ENCODE results near the gene FARSA.
A peak's percentile ranks its signal among the peaks of the same experiment; 100 is the strongest.
"Not testable (repeated sequence)": the region's sequence is repeated elsewhere in the genome, so short reads cannot be mapped to it uniquely, and the experiment has no call there.

Gene FARSA

GRCh38 chr19:12937093-12937926 is 3.8 kb upstream of the FARSA start:
- DNase-seq: no peak

- DNase-seq: no peak
Observed at GRCh38 chr19:12936582-12936981, 3.1 kb upstream of the FARSA start.

- no peak for DNase-seq
Observed at GRCh38 chr19:12935071-12935470, 1.6 kb upstream of the FARSA start.

GRCh38 chr19:12932392-12933286 is 872 bp downstream of the FARSA start:
- no peak for DNase-seq

GRCh38 chr19:12930002-12930645 is 3.4 kb downstream of the FARSA start:
- DNase-seq: no peak

- DNase-seq: no peak
Observed at GRCh38 chr19:12924621-12925310, 8.7 kb downstream of the FARSA start.

- DNase-seq: no peak
Observed at GRCh38 chr19:12922959-12923358, 10.6 kb downstream of the FARSA start.

- DNase-seq: no peak
Observed at GRCh38 chr19:12921047-12921446, 12.5 kb downstream of the FARSA start.

GRCh38 chr19:12918253-12918652 is 15.3 kb downstream of the FARSA start:
- no peak for DNase-seq

GRCh38 chr19:12915860-12916259 is 17.7 kb downstream of the FARSA start:
- DNase-seq: not testable (repeated sequence)

- DNase-seq: peak; percentile 22
Observed at GRCh38 chr19:12913851-12914690, 19.4 kb downstream of the FARSA start.

GRCh38 chr19:12913011-12913561 is 20.4 kb downstream of the FARSA start:
- DNase-seq: no peak

- no peak for DNase-seq
Observed at GRCh38 chr19:12912571-12912970, 20.9 kb downstream of the FARSA start.

GRCh38 chr19:12907166-12907565 is 26.3 kb downstream of the FARSA start:
- no peak for DNase-seq

- no peak for DNase-seq
Observed at GRCh38 chr19:12899891-12900518, 33.5 kb downstream of the FARSA start.

- no peak for DNase-seq
Observed at GRCh38 chr19:12896460-12896859, 37.1 kb downstream of the FARSA start.

- DNase-seq: no peak
Observed at GRCh38 chr19:12893582-12893981, 39.9 kb downstream of the FARSA start.

GRCh38 chr19:12891553-12892021 is 41.9 kb downstream of the FARSA start:
- no peak for DNase-seq

- DNase-seq: peak; percentile 92
Observed at GRCh38 chr19:12890787-12891552, 42.5 kb downstream of the FARSA start, which contains the start of gene GCDH. TSS of gene GCDH (plus strand) at chr19:12891160. CDS start at chr19:12891305, 145 bp downstream.

- not testable (repeated sequence) for DNase-seq
Observed at GRCh38 chr19:12890299-12890786, 43.2 kb downstream of the FARSA start.
